Upper lobe of left lung (tissue), 6 donors: Measurements from ENCODE around the gene PDE11A. TPM values are rescaled to one million over a fixed set of nuclear protein-coding genes. Genes with fewer than 3 reads are reported as not detected.

Experiments used
- ATAC-seq, 2 donors: fragments of 200-7000 bp; cut with Tn5 transposase; one replicate each; pipeline ENCODE4 v1.9.1; 2022; ENCODE audit warnings: mild to moderate bottlenecking in 2 of 2, moderate library complexity in 2 of 2; ENCODE audit not compliant: low FRiP score in 2 of 2
- DNase-seq, 2 donors: peaks; one replicate each; pipeline ENCODE4 v3.0.0-alpha.2; 2019 to 2020
- H3K27ac ChIP-seq, 4 donors: fragments of 200-600 bp; sonication (generic); one replicate each; pipeline ENCODE4 v1.5.1; 2016 to 2019
- H3K27me3 ChIP-seq, 4 donors: fragments of 200-600 bp; sonication (generic); one replicate each; pipeline ENCODE4 v1.5.1; 2017 to 2019
- H3K36me3 ChIP-seq, 4 donors: fragments of 200-600 bp; sonication (generic); one replicate each; pipeline ENCODE4 v1.5.1; 2016 to 2019
- H3K4me1 ChIP-seq, 4 donors: fragments of 200-600 bp; sonication (generic); one replicate each; pipeline ENCODE4 v1.5.1; 2018 to 2019
- H3K4me3 ChIP-seq, 4 donors: fragments of 200-600 bp; sonication (generic); one replicate each; pipeline ENCODE4 v1.5.1; 2017 to 2019; ENCODE audit warnings: mild to moderate bottlenecking in 2 of 4, moderate library complexity in 1 of 4
- H3K9me3 ChIP-seq, 4 donors: fragments of 200-600 bp; sonication (generic); one replicate each; pipeline ENCODE4 v1.5.1; 2018 to 2019
- EP300 ChIP-seq, 4 donors: sonication (generic); formaldehyde crosslinking; IDR thresholded peaks; one replicate each; pipeline ENCODE4 v1.5.1; 2017; ENCODE audit warnings: antibody characterized with exemption in 4 of 4, control low read depth in 2 of 4
- POLR2A ChIP-seq, 4 donors: fragments of 450-650 bp; IDR thresholded peaks; one replicate each; pipeline ENCODE4 v1.5.1; 2016 to 2017; ENCODE audit warnings: antibody characterized with exemption in 4 of 4, mild to moderate bottlenecking in 2 of 4
- POLR2AphosphoS5 ChIP-seq, 2 donors: sonication (generic); formaldehyde crosslinking; IDR thresholded peaks; one replicate each; pipeline ENCODE4 v1.5.1; 2017; ENCODE audit warnings: antibody characterized with exemption in 2 of 2
- WGBS, 2 donors: methylation state at CpG; one replicate each; pipeline ENCODE4 v1.1.5; 2017 to 2018; 5-methylcytosine and 5-hydroxymethylcytosine counted together
- total RNA-seq, 6 donors: library from RNA; depleted of rRNA in 4 of 6; stranded (reverse); fragments of >200 nt in 4 of 6; gene quantifications; one replicate each; pipeline versions ENCODE4 v1.1.0 to v1.2.1, GENCODE V29; 2016 to 2021
- TF ChIP-seq, protein P1 (sequence below), 6 experiments: fragments of 450-650 bp in 4 of 6; fragments of 200-600 bp in 2 of 6; sonication (generic) in 2 of 6; IDR thresholded peaks; one replicate each; pipeline ENCODE4 v1.5.1; 2016 to 2019; ENCODE audit warnings: antibody characterized with exemption in 6 of 6
- donor health status: DM: no; HTN: no; CAD: no; lungs with moderate emphysema.
- donor health status: DM: no; HTN: yes; CAD: no; lungs with severe emphysema.

The PDE11A gene
- total RNA-seq, 6 donors from 2014 or later = 0.03 to 0.57 (median 0.33) TPM; not detected in 3

DNA sequence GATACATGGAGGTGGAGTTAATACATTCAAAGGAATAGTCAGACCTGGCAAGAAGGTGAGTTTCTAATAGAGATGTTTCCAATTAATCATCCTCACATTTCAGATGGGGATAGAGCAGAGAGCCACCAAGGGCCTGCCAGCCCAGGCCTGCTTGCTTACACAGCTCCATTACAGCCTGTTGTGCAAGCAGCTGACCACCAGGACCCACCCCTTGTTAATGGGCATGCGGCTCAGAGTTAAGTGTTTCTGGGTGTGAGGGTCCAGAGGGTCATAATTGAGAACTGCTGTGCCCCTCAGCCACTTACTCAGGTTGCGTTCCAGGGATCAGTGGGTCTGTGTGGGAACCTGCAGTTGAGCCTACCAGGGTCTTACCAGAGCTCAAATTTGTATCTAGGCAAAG, 480.2 kb downstream of the PDE11A start:
- WGBS, 2 donors = 86 to 89% methylated on average over 1 to 2 of the region's 2 CpGs
- H3K36me3 ChIP-seq = no peaks in the 10 kb centered on the region
- H3K27me3 ChIP-seq = no peaks in the 10 kb centered on the region
- H3K9me3 ChIP-seq = no peaks in the 10 kb centered on the region
- ATAC-seq = no peak
- no peaks in the 10 kb centered on the region for H3K4me1 ChIP-seq
- TF ChIP-seq, protein P1, sequence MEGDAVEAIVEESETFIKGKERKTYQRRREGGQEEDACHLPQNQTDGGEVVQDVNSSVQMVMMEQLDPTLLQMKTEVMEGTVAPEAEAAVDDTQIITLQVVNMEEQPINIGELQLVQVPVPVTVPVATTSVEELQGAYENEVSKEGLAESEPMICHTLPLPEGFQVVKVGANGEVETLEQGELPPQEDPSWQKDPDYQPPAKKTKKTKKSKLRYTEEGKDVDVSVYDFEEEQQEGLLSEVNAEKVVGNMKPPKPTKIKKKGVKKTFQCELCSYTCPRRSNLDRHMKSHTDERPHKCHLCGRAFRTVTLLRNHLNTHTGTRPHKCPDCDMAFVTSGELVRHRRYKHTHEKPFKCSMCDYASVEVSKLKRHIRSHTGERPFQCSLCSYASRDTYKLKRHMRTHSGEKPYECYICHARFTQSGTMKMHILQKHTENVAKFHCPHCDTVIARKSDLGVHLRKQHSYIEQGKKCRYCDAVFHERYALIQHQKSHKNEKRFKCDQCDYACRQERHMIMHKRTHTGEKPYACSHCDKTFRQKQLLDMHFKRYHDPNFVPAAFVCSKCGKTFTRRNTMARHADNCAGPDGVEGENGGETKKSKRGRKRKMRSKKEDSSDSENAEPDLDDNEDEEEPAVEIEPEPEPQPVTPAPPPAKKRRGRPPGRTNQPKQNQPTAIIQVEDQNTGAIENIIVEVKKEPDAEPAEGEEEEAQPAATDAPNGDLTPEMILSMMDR (IDR thresholded peaks at IDR 0.05) = no peak
- TF ChIP-seq POLR2A (IDR thresholded peaks at IDR 0.05) = no peak
- no peak for TF ChIP-seq EP300 (IDR thresholded peaks at IDR 0.05)
- TF ChIP-seq POLR2AphosphoS5 (IDR thresholded peaks at IDR 0.05) = no peak
- DNase-seq = no peak
- H3K4me3 ChIP-seq = no peak overlapping the region
- no peak overlapping the region for H3K27ac ChIP-seq

DNA sequence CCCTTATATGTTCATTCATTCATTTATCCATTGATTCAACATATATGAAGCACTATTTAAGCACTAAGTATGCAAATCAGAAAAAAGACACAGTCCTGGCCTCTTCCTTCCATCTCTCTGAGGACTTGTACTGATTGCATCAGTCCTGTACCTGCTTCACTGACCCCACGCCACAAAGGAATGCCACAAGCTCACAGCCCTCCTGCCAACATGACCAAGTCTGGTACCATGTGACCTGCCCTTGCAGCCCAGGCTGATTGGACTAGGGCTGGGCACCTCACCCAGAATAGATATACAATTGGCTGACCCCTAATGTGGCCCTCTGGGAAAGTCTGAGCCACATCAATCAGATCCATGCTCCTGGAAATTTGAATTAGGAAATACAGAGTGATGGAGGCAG, 483.4 kb downstream of the PDE11A start:
- TF ChIP-seq, protein P1 (IDR thresholded peaks at IDR 0.05) = no peak
- no peak for TF ChIP-seq EP300 (IDR thresholded peaks at IDR 0.05)
- H3K27ac ChIP-seq = no peak overlapping the region
- no peaks in the 10 kb centered on the region for H3K36me3 ChIP-seq
- H3K4me3 ChIP-seq = no peak overlapping the region
- ATAC-seq = no peak
- no peaks in the 10 kb centered on the region for H3K27me3 ChIP-seq
- WGBS, 2 donors = 70 to 71% methylated on average over 1 of the region's 1 CpG
- no peak for DNase-seq
- no peaks in the 10 kb centered on the region for H3K4me1 ChIP-seq
- H3K9me3 ChIP-seq = no peaks in the 10 kb centered on the region

DNA sequence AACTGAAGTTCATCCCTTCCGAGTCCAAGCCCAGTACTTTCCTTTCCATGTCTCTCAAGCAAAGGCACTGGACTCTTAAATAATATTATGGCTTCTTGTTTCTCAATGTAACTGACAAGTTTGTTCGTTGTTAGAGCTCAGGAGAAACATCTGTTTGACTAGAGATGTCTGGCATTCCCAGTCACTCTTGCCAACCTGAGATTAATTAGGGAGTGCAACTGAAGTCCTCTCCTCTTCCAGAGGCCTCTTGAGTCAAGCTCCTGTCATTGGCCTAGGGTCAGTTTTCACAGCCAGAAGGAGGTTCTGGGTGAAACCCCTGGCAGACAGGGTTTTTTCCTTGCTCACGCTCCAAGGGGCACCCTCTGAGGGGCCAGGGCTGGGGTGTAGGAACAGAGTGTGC, 483.9 kb downstream of the PDE11A start:
- DNase-seq (no peak), ATAC-seq (no peak)
- no peak for TF ChIP-seq POLR2A (IDR thresholded peaks at IDR 0.05)
- TF ChIP-seq, protein P1 (IDR thresholded peaks at IDR 0.05) = no peak
- TF ChIP-seq POLR2AphosphoS5 (IDR thresholded peaks at IDR 0.05) = no peak
- WGBS, 2 donors = 72 to 80% methylated on average over 3 of the region's 3 CpGs
- Histone ChIP-seq H3K27me3 (no peaks in the 10 kb centered on the region), H3K27ac (no peak overlapping the region), H3K9me3 (no peaks in the 10 kb centered on the region), H3K36me3 (no peaks in the 10 kb centered on the region), H3K4me1 (no peaks in the 10 kb centered on the region), H3K4me3 (no peak overlapping the region)

DNA sequence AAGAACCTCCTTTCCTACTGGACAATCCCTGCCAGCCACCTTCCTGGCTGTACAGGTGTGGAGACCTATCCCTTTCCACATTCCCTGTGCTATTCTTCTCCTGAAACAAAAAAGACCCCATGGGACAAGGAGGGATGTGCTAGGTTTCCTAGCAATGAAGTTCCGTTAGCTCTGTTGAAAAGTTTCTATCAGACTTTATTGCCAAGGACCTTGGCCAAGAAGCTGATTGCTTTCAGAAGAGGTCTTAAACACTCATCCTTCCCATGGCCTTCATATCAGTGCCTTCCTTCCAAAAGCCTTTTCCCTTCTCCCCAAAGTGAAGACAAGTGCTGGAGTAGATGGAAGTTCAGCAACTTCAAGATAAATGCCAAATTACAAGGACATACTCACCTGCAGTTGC, 485.2 kb downstream of the PDE11A start:
- Histone ChIP-seq H3K9me3 (no peaks in the 10 kb centered on the region), H3K4me3 (no peak overlapping the region), H3K27me3 (no peaks in the 10 kb centered on the region), H3K36me3 (no peaks in the 10 kb centered on the region), H3K27ac (no peak overlapping the region), H3K4me1 (no peaks in the 10 kb centered on the region)
- TF ChIP-seq, protein P1 (IDR thresholded peaks at IDR 0.05) = no peak
- TF ChIP-seq EP300 (IDR thresholded peaks at IDR 0.05) = no peak
- TF ChIP-seq POLR2A (IDR thresholded peaks at IDR 0.05) = no peak
- TF ChIP-seq POLR2AphosphoS5 (IDR thresholded peaks at IDR 0.05) = no peak
- ATAC-seq = no peak
- WGBS, 2 donors = 95 to 100% methylated on average over 1 of the region's 1 CpG
- DNase-seq = no peak

DNA sequence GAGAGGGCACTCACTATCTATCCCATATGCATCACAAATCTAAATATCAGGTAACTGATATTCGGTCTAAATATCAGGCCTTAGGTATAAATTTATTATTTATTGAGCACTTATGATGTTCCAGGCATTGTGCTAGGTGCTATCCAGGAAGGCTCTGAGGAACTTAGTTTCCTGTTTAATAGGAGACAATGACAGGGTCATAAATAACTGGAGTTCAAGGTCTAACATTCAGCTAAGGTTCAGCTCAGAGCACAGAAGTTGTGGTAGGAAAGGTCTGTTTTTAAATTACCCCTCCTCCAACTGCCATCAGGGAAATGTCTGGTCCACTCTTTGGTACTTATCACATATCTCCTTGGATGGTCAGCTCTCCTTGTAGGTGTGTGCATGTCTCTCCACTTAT, 486.4 kb downstream of the PDE11A start:
- no peaks in the 10 kb centered on the region for H3K36me3 ChIP-seq
- 43 to 50% methylated on average over 1 of the region's 1 CpG for WGBS, 2 donors
- no peak for ATAC-seq

More for the DNA sequence above, 486.4 kb downstream of the PDE11A start:
- TF ChIP-seq POLR2AphosphoS5 (IDR thresholded peaks at IDR 0.05) = no peak
- no peak for TF ChIP-seq EP300 (IDR thresholded peaks at IDR 0.05)
- no peak for TF ChIP-seq POLR2A (IDR thresholded peaks at IDR 0.05)
- TF ChIP-seq, protein P1 (IDR thresholded peaks at IDR 0.05) = no peak
- H3K9me3 ChIP-seq = no peaks in the 10 kb centered on the region
- no peak for DNase-seq
- no peaks in the 10 kb centered on the region for H3K27me3 ChIP-seq
- H3K4me3 ChIP-seq = no peak overlapping the region
- H3K4me1 ChIP-seq = no peaks in the 10 kb centered on the region
- H3K27ac ChIP-seq = no peak overlapping the region
